GM23338 (cell line): ENCODE data around the gene SETMAR. TPM values are rescaled to one million over a fixed set of nuclear protein-coding genes. Genes with fewer than 3 reads are reported as not detected.

Experiments
- ATAC-seq: fragments of 200-7000 bp; cut with Tn5 transposase; 3 replicates; pipeline ENCODE4 v1.9.1; 2020
- DNase-seq: peaks from one replicate; pipeline ENCODE4 v3.0.0-alpha.2; 2015; ENCODE audit warnings: low spot score
- H2AFZ ChIP-seq: fragments of 200-600 bp; sonication (generic); 2 replicates; pipeline ENCODE4 v1.8.0; 2016; ENCODE audit warnings: antibody characterized with exemption, mild to moderate bottlenecking, moderate library complexity
- H3F3A ChIP-seq: fragments of 200-600 bp; sonication (generic); replicated peaks from 2 replicates; pipeline ENCODE4 v1.8.0; 2017; ENCODE audit warnings: antibody characterized with exemption, mixed run types, low read depth
- H3K27ac ChIP-seq: fragments of 200-600 bp; sonication (generic); 2 replicates; pipeline ENCODE4 v1.6.1; 2016; ENCODE audit warnings: low read depth
- H3K27me3 ChIP-seq: fragments of 200-600 bp; sonication (generic); 2 replicates; pipeline ENCODE4 v1.8.0; 2016; ENCODE audit warnings: mild to moderate bottlenecking, mixed run types, moderate library complexity; ENCODE audit not compliant: insufficient read depth
- H3K36me3 ChIP-seq: fragments of 200-600 bp; sonication (generic); 2 replicates; pipeline ENCODE4 v1.8.0; 2016; ENCODE audit warnings: mild to moderate bottlenecking; ENCODE audit not compliant: insufficient read depth
- H3K4me1 ChIP-seq: fragments of 200-600 bp; sonication (generic); 2 replicates; pipeline ENCODE4 v1.8.0; 2016; ENCODE audit warnings: mild to moderate bottlenecking, moderate library complexity; ENCODE audit not compliant: insufficient read depth
- H3K4me2 ChIP-seq: fragments of 200-600 bp; sonication (generic); 2 replicates; pipeline ENCODE4 v1.7.1; 2017; ENCODE audit warnings: mixed run types
- H3K4me3 ChIP-seq: fragments of 200-600 bp; sonication (generic); 2 replicates; pipeline ENCODE4 v1.6.1; 2016; ENCODE audit warnings: mixed run types
- H3K79me2 ChIP-seq: fragments of 200-600 bp; sonication (generic); replicated peaks from 2 replicates; pipeline ENCODE4 v1.8.0; 2017; ENCODE audit warnings: mild to moderate bottlenecking; ENCODE audit not compliant: insufficient read depth
- H3K9me2 ChIP-seq: fragments of 200-600 bp; sonication (generic); 2 replicates; pipeline ENCODE4 v1.8.0; 2017; ENCODE audit not compliant: insufficient read depth
- H4K20me1 ChIP-seq: fragments of 200-600 bp; sonication (generic); replicated peaks from 2 replicates; pipeline ENCODE4 v1.8.0; 2017; ENCODE audit warnings: mild to moderate bottlenecking; ENCODE audit not compliant: insufficient read depth
- H3K27ac Mint-ChIP-seq: 2 replicates; pipeline ENCODE4 v1.8.0; 2020; ENCODE audit warnings: inconsistent platforms, mild to moderate bottlenecking, moderate library complexity, mixed read lengths
- H3K27me3 Mint-ChIP-seq: 3 replicates; pipeline ENCODE4 v1.8.0; 2022; ENCODE audit warnings: low read depth, mild to moderate bottlenecking, moderate library complexity, mixed read lengths, inconsistent platforms; ENCODE audit not compliant: insufficient read depth, poor library complexity
- H3K36me3 Mint-ChIP-seq: 3 replicates; pipeline ENCODE4 v1.8.0; 2021; ENCODE audit warnings: low read depth, mild to moderate bottlenecking, inconsistent platforms, moderate library complexity, mixed read lengths
- H3K4me1 Mint-ChIP-seq: 3 replicates; pipeline ENCODE4 v1.8.0; 2020; ENCODE audit warnings: mild to moderate bottlenecking, inconsistent platforms, mixed read lengths
- H3K4me3 Mint-ChIP-seq: 3 replicates; pipeline ENCODE4 v1.8.0; 2021; ENCODE audit warnings: moderate library complexity, mild to moderate bottlenecking, inconsistent platforms, mixed read lengths
- H3K9me3 Mint-ChIP-seq: 3 replicates; pipeline ENCODE4 v1.8.0; 2020; ENCODE audit warnings: moderate library complexity, mild to moderate bottlenecking, inconsistent platforms, mixed read lengths
- CREB1 ChIP-seq: fragments of 250-450 bp; sonication (Bioruptor Pico); IDR thresholded peaks from 2 replicates; pipeline ENCODE4 v1.5.0; 2020; ENCODE audit warnings: low read depth, mild to moderate bottlenecking, moderate library complexity
- CTCF ChIP-seq, 2 experiments: fragments of 200-600 bp in 1 of 2; sonication (generic) in 1 of 2; conservative IDR thresholded peaks; 2 replicates each; pipeline versions ENCODE4 v1.5.1 to v1.6.1; 2016 to 2017; ENCODE audit warnings: antibody characterized with exemption in 2 of 2, low read depth in 2 of 2, mild to moderate bottlenecking in 2 of 2, moderate library complexity in 1 of 2
- ETS1 ChIP-seq: IDR thresholded peaks from 2 replicates; pipeline ENCODE4 v1.6.1; 2016; ENCODE audit warnings: antibody characterized with exemption
- EZH2 ChIP-seq: fragments of 200-600 bp; sonication (generic); IDR thresholded peaks from one replicate; pipeline ENCODE4 v1.8.0; 2017; ENCODE audit warnings: antibody characterized with exemption, mild to moderate bottlenecking, low read depth; ENCODE audit not compliant: unreplicated experiment
- EZH2phosphoT487 ChIP-seq: fragments of 200-600 bp; sonication (generic); IDR thresholded peaks from one replicate; pipeline ENCODE4 v1.8.1; 2018; ENCODE audit warnings: antibody characterized with exemption; ENCODE audit not compliant: unreplicated experiment
- JUNB ChIP-seq: IDR thresholded peaks from one replicate; pipeline ENCODE4 v1.6.1; 2016; ENCODE audit warnings: antibody characterized with exemption; ENCODE audit not compliant: unreplicated experiment
- NANOG ChIP-seq: IDR thresholded peaks from 2 replicates; pipeline ENCODE4 v1.6.1; 2016; ENCODE audit warnings: antibody characterized with exemption, borderline replicate concordance
- REST ChIP-seq: IDR thresholded peaks from one replicate; pipeline ENCODE4 v1.6.1; 2018; ENCODE audit warnings: antibody characterized with exemption; ENCODE audit not compliant: unreplicated experiment
- STAT1 ChIP-seq: IDR thresholded peaks from one replicate; pipeline ENCODE4 v1.6.1; 2016; ENCODE audit warnings: antibody characterized with exemption; ENCODE audit not compliant: unreplicated experiment
- ZNF114 ChIP-seq: fragments of 250-450 bp; sonication (Bioruptor Pico); IDR thresholded peaks from 2 replicates; pipeline ENCODE4 v1.5.0; 2020; ENCODE audit warnings: mild to moderate bottlenecking, moderate library complexity
- ZNF331 ChIP-seq: fragments of 250-450 bp; sonication (Bioruptor Pico); IDR thresholded peaks from 2 replicates; pipeline ENCODE4 v1.5.0; 2020; ENCODE audit warnings: low read depth, mild to moderate bottlenecking, moderate library complexity
- polyA plus RNA-seq: library from polyadenylated mRNA; unstranded; fragments of >200 nt; fragmentation: Nextera tagmentation; extraction: Ambion mirVana; gene quantifications from 2 replicates; pipeline ENCODE4 v1.2.1, GENCODE V29; 2016
- total RNA-seq: library from RNA; depleted of rRNA; stranded (reverse); fragments of >200 nt; shearing (Covaris generic); gene quantifications from 2 replicates; pipeline ENCODE4 v1.2.3, GENCODE V29; 2014

The SETMAR gene
- total and polyA plus RNA-seq, 2 experiments from 2014 or later = 11.2 to 19.8 TPM

GRCh38 chr3:4309491-4310128, 6.4 kb downstream of the SETMAR start:
- Mint-ChIP-seq H3K27me3 (no peaks in the 10 kb centered on the region), H3K4me1 (peaks cover 57% of the 10 kb centered on the region)

DNA sequence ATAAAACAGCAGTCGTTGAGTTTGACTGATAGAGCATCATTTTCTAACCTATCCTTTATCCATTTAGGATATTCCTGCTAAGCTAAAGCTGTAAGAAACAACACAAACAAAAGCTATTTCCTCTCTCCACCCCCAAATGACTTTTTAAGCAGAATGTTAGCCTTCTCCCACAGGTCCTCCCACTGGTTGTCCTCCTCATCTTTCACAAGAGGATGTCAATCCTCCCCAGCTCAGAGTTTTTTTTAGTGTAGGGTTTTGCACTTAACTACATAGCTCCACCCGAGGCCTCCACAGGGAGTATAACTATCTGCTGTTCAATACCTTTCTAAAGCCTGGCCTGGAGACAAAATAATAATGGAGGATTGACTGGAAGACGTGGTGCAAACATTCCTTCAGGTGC, 7.8 kb downstream of the SETMAR start:
- no peaks in the 10 kb centered on the region; the same call in 2 of the 3 replicates for H3K9me3 Mint-ChIP-seq
- Histone ChIP-seq H3K4me1 (peaks cover 38% of the 10 kb centered on the region), H3K79me2 (peaks cover 35% of the 10 kb centered on the region), H3K27ac (0 out of 2 replicates have a peak overlapping the region, but pooled peaks have one; percentile 21), H3F3A (no peaks in the 10 kb centered on the region), H3K9me2 (no peaks in the 10 kb centered on the region), H4K20me1 (no peaks in the 10 kb centered on the region; the same call in 1 of the 2 replicates), H3K4me3 (no peak overlapping the region), H3K36me3 (0 out of 2 replicates have a peak, but pooled peaks cover 3% of the 10 kb centered on the region), H3K4me2 (no peak overlapping the region), H2AFZ (no peak overlapping the region), H3K27me3 (no peaks in the 10 kb centered on the region)
- no peak for ATAC-seq
- no peak for DNase-seq
- peaks cover 46% of the 10 kb centered on the region for H3K4me1 Mint-ChIP-seq
- no peak overlapping the region for H3K4me3 Mint-ChIP-seq
- peaks cover 26% of the 10 kb centered on the region for H3K36me3 Mint-ChIP-seq
- H3K27ac Mint-ChIP-seq = peak overlapping the region; percentile 4; the same call in 1 of the 2 replicates
- H3K27me3 Mint-ChIP-seq = no peaks in the 10 kb centered on the region
- TF ChIP-seq NANOG = no peak
- no peak for TF ChIP-seq CTCF (conservative IDR thresholded peaks at IDR 0.05; ENCODE audit: low read depth in 2 of 2)
- TF ChIP-seq JUNB = no peak
- TF ChIP-seq CREB1 (CRISPR knock-in tag) = no peak
- no peak for TF ChIP-seq STAT1
- no peak for TF ChIP-seq REST
- no peak for TF ChIP-seq EZH2
- no peak for TF ChIP-seq ZNF331 (CRISPR knock-in tag)
- TF ChIP-seq ZNF114 (CRISPR knock-in tag) = no peak

More at GRCh38 chr3:4309491-4310128, 6.4 kb downstream of the SETMAR start:
- ATAC-seq (no peak), DNase-seq (no peak)
- H3K4me1 ChIP-seq = peaks cover 48% of the 10 kb centered on the region
- H3K9me2 ChIP-seq = no peaks in the 10 kb centered on the region
- H3K79me2 ChIP-seq = peaks cover 48% of the 10 kb centered on the region
- no peaks in the 10 kb centered on the region for H3K27me3 ChIP-seq
- TF ChIP-seq CTCF (conservative IDR thresholded peaks at IDR 0.05; ENCODE audit: low read depth in 2 of 2) (no peak), ETS1 (no peak), ZNF114 (CRISPR knock-in tag) (no peak), EZH2phosphoT487 (no peak)
- no peak overlapping the region; the same call in 1 of the 2 replicates for H3K27ac Mint-ChIP-seq
- no peaks in the 10 kb centered on the region for H3K9me3 Mint-ChIP-seq
- H3K4me2 ChIP-seq = peak overlapping the region; percentile 61
- no peak overlapping the region for H2AFZ ChIP-seq
- H3K36me3 Mint-ChIP-seq = peaks cover 23% of the 10 kb centered on the region; the same call in 2 of the 3 replicates
- H3K4me3 ChIP-seq = no peak overlapping the region
- no peak overlapping the region for H3K4me3 Mint-ChIP-seq
- H4K20me1 ChIP-seq = no peaks in the 10 kb centered on the region; the same call in 1 of the 2 replicates
- H3F3A ChIP-seq = no peaks in the 10 kb centered on the region
- H3K36me3 ChIP-seq = 0 out of 2 replicates have a peak, but pooled peaks cover 1% of the 10 kb centered on the region
- no peak overlapping the region for H3K27ac ChIP-seq
